Measurements from ENCODE around the gene LAMB2.

GRCh38 chr3:49124203-49124602 is 8.6 kb downstream of the LAMB2 start:
- no peak for TF ChIP-seq CTCF (IDR thresholded peaks at IDR 0.05)
- no peak for TF ChIP-seq POLR2A (IDR thresholded peaks at IDR 0.05)

Data from lower leg skin (tissue), 3 donors.